HEK293 (cell line): ENCODE data around the gene PTPRK.

Experiments used
- HOXA7 ChIP-seq: sonication (generic); formaldehyde crosslinking; IDR thresholded peaks from 2 replicates; pipeline ENCODE4 v1.8.1; 2022; ENCODE audit warnings: missing genetic modification reagents, borderline replicate concordance
- REPIN1 ChIP-seq: fragments of 450-650 bp; formaldehyde crosslinking; IDR thresholded peaks from 2 replicates; pipeline ENCODE4 v1.5.1; 2017; ENCODE audit warnings: missing biosample characterization, missing genetic modification characterization, low read depth
- SALL2 ChIP-seq: fragments of 450-650 bp; formaldehyde crosslinking; IDR thresholded peaks from 2 replicates; pipeline ENCODE4 v1.5.0; 2017; ENCODE audit warnings: missing biosample characterization, mild to moderate bottlenecking, missing genetic modification characterization, borderline replicate concordance
- ZNF18 ChIP-seq: fragments of 450-650 bp; formaldehyde crosslinking; IDR thresholded peaks from 2 replicates; pipeline ENCODE4 v1.5.1; 2016; ENCODE audit warnings: missing biosample characterization, missing genetic modification characterization
- ZNF202 ChIP-seq: fragments of 450-650 bp; formaldehyde crosslinking; IDR thresholded peaks from 2 replicates; pipeline ENCODE4 v1.5.1; 2016; ENCODE audit warnings: missing biosample characterization, missing genetic modification characterization, borderline replicate concordance
- ZNF311 ChIP-seq: fragments of 450-650 bp; formaldehyde crosslinking; IDR thresholded peaks from 2 replicates; pipeline ENCODE4 v1.5.1; 2017; ENCODE audit warnings: missing biosample characterization, missing genetic modification characterization, borderline replicate concordance
- TF ChIP-seq, protein P1 (sequence below): fragments of 450-650 bp; formaldehyde crosslinking; IDR thresholded peaks from 2 replicates; pipeline ENCODE4 v1.5.1; 2016; ENCODE audit warnings: missing biosample characterization, missing genetic modification characterization
- TF ChIP-seq, protein P2 (sequence below): fragments of 450-650 bp; formaldehyde crosslinking; IDR thresholded peaks from 2 replicates; pipeline ENCODE4 v1.5.1; 2016; ENCODE audit warnings: missing biosample characterization, missing genetic modification characterization

DNA sequence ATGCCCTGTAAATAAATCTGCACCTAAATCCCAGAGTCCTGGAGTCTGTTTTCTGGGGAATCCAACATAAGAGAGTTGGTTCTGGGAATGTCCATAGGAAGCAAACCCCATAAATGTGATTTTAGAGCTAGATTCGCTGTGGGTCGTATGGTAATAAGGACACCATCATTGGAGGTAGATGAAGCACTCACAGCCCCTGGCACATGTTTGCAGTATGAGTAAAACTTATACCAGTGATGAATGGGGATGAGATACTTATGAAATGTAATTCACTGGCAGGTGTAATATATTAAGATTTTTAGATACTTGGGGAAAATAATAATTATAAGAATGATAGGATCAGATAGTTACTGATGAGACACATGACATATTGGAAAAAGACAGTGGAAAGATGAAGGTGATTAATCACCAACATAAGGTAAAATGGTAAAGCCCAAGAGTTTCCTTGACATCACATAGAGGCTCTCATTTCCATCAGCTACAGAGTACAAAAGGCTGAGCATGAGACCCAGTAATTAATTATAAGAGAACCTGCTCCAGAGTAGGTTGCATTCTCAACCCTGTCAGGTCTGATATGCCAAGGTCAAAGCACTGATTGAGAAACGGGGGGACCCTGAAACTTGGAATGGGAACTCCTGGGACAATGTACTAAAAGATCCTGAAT lies 574.8 kb downstream of the PTPRK start:
- TF ChIP-seq ZNF311 (tag by site-specific recombination) (no peak), HOXA7 (CRISPR knock-in tag) (no peak), ZNF202 (tag by site-specific recombination) (no peak), SALL2 (tag by site-specific recombination) (no peak), ZNF18 (tag by site-specific recombination) (no peak), REPIN1 (no peak)
- TF ChIP-seq, protein P1, sequence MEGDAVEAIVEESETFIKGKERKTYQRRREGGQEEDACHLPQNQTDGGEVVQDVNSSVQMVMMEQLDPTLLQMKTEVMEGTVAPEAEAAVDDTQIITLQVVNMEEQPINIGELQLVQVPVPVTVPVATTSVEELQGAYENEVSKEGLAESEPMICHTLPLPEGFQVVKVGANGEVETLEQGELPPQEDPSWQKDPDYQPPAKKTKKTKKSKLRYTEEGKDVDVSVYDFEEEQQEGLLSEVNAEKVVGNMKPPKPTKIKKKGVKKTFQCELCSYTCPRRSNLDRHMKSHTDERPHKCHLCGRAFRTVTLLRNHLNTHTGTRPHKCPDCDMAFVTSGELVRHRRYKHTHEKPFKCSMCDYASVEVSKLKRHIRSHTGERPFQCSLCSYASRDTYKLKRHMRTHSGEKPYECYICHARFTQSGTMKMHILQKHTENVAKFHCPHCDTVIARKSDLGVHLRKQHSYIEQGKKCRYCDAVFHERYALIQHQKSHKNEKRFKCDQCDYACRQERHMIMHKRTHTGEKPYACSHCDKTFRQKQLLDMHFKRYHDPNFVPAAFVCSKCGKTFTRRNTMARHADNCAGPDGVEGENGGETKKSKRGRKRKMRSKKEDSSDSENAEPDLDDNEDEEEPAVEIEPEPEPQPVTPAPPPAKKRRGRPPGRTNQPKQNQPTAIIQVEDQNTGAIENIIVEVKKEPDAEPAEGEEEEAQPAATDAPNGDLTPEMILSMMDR = no peak
- TF ChIP-seq, protein P2, sequence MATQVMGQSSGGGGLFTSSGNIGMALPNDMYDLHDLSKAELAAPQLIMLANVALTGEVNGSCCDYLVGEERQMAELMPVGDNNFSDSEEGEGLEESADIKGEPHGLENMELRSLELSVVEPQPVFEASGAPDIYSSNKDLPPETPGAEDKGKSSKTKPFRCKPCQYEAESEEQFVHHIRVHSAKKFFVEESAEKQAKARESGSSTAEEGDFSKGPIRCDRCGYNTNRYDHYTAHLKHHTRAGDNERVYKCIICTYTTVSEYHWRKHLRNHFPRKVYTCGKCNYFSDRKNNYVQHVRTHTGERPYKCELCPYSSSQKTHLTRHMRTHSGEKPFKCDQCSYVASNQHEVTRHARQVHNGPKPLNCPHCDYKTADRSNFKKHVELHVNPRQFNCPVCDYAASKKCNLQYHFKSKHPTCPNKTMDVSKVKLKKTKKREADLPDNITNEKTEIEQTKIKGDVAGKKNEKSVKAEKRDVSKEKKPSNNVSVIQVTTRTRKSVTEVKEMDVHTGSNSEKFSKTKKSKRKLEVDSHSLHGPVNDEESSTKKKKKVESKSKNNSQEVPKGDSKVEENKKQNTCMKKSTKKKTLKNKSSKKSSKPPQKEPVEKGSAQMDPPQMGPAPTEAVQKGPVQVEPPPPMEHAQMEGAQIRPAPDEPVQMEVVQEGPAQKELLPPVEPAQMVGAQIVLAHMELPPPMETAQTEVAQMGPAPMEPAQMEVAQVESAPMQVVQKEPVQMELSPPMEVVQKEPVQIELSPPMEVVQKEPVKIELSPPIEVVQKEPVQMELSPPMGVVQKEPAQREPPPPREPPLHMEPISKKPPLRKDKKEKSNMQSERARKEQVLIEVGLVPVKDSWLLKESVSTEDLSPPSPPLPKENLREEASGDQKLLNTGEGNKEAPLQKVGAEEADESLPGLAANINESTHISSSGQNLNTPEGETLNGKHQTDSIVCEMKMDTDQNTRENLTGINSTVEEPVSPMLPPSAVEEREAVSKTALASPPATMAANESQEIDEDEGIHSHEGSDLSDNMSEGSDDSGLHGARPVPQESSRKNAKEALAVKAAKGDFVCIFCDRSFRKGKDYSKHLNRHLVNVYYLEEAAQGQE (tag by site-specific recombination) = no peak
